Mesenchymal stem cell (in vitro differentiated cells and primary cell): ENCODE results near the gene MINDY4.

Experiments used
- DNase-seq: peaks from one replicate; pipeline ENCODE4 v3.0.0-alpha.2; 2013
- H2AFZ ChIP-seq: one replicate; pipeline ENCODE4 v1.6.1; 2013; ENCODE audit warnings: low read depth, mild to moderate bottlenecking, control low read depth, inconsistent platforms, low read length, moderate library complexity
- H2AK5ac ChIP-seq: 2 replicates; pipeline ENCODE4 v1.6.1; 2013; ENCODE audit warnings: low read length, moderate library complexity, mild to moderate bottlenecking, inconsistent platforms; ENCODE audit not compliant: severe bottlenecking
- H2BK120ac ChIP-seq: one replicate; pipeline ENCODE4 v1.6.1; 2013; ENCODE audit warnings: low read depth, mild to moderate bottlenecking, inconsistent platforms, low read length, moderate library complexity
- H2BK12ac ChIP-seq, 2 experiments: one replicate each; pipeline ENCODE4 v1.6.1; 2013; ENCODE audit warnings: inconsistent platforms in 2 of 2, low read length in 2 of 2, mild to moderate bottlenecking in 2 of 2, moderate library complexity in 2 of 2, control low read depth in 1 of 2
- H2BK15ac ChIP-seq: one replicate; pipeline ENCODE4 v1.6.1; 2013; ENCODE audit warnings: mild to moderate bottlenecking, low read depth, inconsistent platforms; ENCODE audit not compliant: poor library complexity, severe bottlenecking
- H2BK5ac ChIP-seq: 2 replicates; pipeline ENCODE4 v1.6.1; 2013; ENCODE audit warnings: low read depth, mild to moderate bottlenecking, low read length, control low read depth, inconsistent platforms; ENCODE audit not compliant: poor library complexity, severe bottlenecking
- H3K14ac ChIP-seq, 2 experiments: one replicate each; pipeline ENCODE4 v1.6.1; 2013; ENCODE audit warnings: inconsistent platforms in 2 of 2, low read length in 2 of 2, control low read depth in 1 of 2, mild to moderate bottlenecking in 1 of 2, moderate library complexity in 1 of 2
- H3K18ac ChIP-seq, 2 experiments: one replicate each; pipeline ENCODE4 v1.6.1; 2013; ENCODE audit warnings: inconsistent platforms in 2 of 2, low read length in 2 of 2, control low read depth in 1 of 2, low read depth in 1 of 2, mild to moderate bottlenecking in 1 of 2
- H3K23ac ChIP-seq, 2 experiments: one replicate each; pipeline ENCODE4 v1.6.1; 2013; ENCODE audit warnings: inconsistent platforms in 2 of 2, low read length in 2 of 2, mild to moderate bottlenecking in 2 of 2, moderate library complexity in 2 of 2, control low read depth in 1 of 2
- H3K27ac ChIP-seq: 2 replicates; pipeline ENCODE4 v1.5.1; 2013; ENCODE audit warnings: mild to moderate bottlenecking, moderate library complexity, low read length, control low read depth, inconsistent platforms; ENCODE audit not compliant: poor library complexity, severe bottlenecking
- H3K27me3 ChIP-seq, 2 experiments: 2 replicates each; pipeline versions ENCODE4 v1.6.1 to v1.7.0; 2013; ENCODE audit warnings: low read length in 2 of 2, mild to moderate bottlenecking in 2 of 2, moderate library complexity in 2 of 2, control low read depth in 1 of 2, inconsistent platforms in 1 of 2; ENCODE audit not compliant: control insufficient read depth in 1 of 2, insufficient read depth in 1 of 2
- H3K36me3 ChIP-seq, 2 experiments: 2 replicates each; pipeline versions ENCODE4 v1.6.1 to v1.7.0; 2013; ENCODE audit warnings: low read length in 2 of 2, control low read depth in 1 of 2, inconsistent platforms in 1 of 2, low read depth in 1 of 2, mild to moderate bottlenecking in 1 of 2; ENCODE audit not compliant: insufficient read depth in 2 of 2, control insufficient read depth in 1 of 2
- H3K4ac ChIP-seq, 2 experiments: one replicate each; pipeline ENCODE4 v1.6.1; 2013; ENCODE audit warnings: inconsistent platforms in 2 of 2, low read length in 2 of 2, mild to moderate bottlenecking in 2 of 2, moderate library complexity in 2 of 2, control low read depth in 1 of 2, low read depth in 1 of 2
- H3K4me1 ChIP-seq: 2 replicates; pipeline ENCODE4 v1.6.1; 2013; ENCODE audit warnings: low read depth, low read length, control low read depth; ENCODE audit not compliant: control insufficient read depth, insufficient read depth
- H3K4me2 ChIP-seq: 2 replicates; pipeline ENCODE4 v1.6.1; 2013; ENCODE audit warnings: low read length, mild to moderate bottlenecking, inconsistent platforms; ENCODE audit not compliant: poor library complexity, severe bottlenecking
- H3K4me3 ChIP-seq, 2 experiments: 2 replicates each; pipeline versions ENCODE4 v1.5.1 to v1.7.0; 2013; ENCODE audit warnings: low read length in 2 of 2, mild to moderate bottlenecking in 2 of 2, control low read depth in 1 of 2, low read depth in 1 of 2; ENCODE audit not compliant: insufficient read depth in 1 of 2
- H3K79me1 ChIP-seq: replicated peaks from 2 replicates; pipeline ENCODE4 v1.6.1; 2013; ENCODE audit warnings: mild to moderate bottlenecking, control low read depth, low read length, inconsistent platforms; ENCODE audit not compliant: poor library complexity, severe bottlenecking
- H3K9ac ChIP-seq: 2 replicates; pipeline ENCODE4 v1.7.0; 2013; ENCODE audit warnings: mild to moderate bottlenecking, low read length, moderate library complexity
- H3K9me3 ChIP-seq: 2 replicates; pipeline ENCODE4 v1.7.0; 2013; ENCODE audit warnings: mild to moderate bottlenecking, low read length; ENCODE audit not compliant: control insufficient read depth
- H4K8ac ChIP-seq: one replicate; pipeline ENCODE4 v1.6.1; 2013; ENCODE audit warnings: inconsistent platforms, mild to moderate bottlenecking, low read length, moderate library complexity
- H4K91ac ChIP-seq: one replicate; pipeline ENCODE4 v1.6.1; 2013; ENCODE audit warnings: mild to moderate bottlenecking, low read length, inconsistent platforms
- WGBS: methylation state at CpG from one replicate; pipeline ENCODE4 v1.1.7; 2013; ENCODE audit warnings: mixed read lengths; 5-methylcytosine and 5-hydroxymethylcytosine counted together

The MINDY4 gene

DNA sequence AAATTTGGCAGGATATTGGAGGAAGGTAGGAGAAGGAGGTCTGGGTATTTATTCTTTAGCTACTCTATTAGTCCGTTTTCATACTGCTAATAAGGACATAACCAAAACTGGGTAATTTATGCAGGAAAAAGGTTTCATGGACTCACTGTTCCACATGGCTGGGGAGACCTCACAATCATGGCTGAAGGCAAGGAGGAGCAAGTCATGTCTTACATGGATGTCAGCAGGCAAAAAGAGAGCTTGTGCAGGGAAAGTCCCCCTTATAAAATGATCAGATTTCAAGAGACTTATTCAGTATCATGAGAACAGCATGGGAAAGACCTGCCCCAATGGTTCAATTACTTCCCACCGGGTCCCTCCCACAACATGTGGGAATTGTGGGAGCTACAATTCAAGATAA, 21.2 kb upstream of the MINDY4 start:
- Histone ChIP-seq H3K9ac (peak overlapping the region; percentile 68), H3K4ac (peak overlapping the region; percentile 82 to 87), H2AK5ac (no peak overlapping the region), H4K91ac (peak overlapping the region; percentile 96), H3K4me1 (peaks cover 17% of the 10 kb centered on the region), H3K9me3 (no peaks in the 10 kb centered on the region), H2BK12ac (peak overlapping the region; percentile 46 to 95), H3K36me3 (no peaks in the 10 kb centered on the region), H3K23ac (no peak overlapping the region), H2BK5ac (no peak overlapping the region), H2BK15ac (peak overlapping the region; percentile 6), H2BK120ac (peak overlapping the region; percentile 73), H3K4me2 (no peak overlapping the region), H3K18ac (peak overlapping the region; percentile 23 to 88), H3K27me3 (no peaks in the 10 kb centered on the region), H3K14ac (no peak overlapping the region), H3K27ac (no peak overlapping the region), H2AFZ (no peak overlapping the region), H3K79me1 (no peaks in the 10 kb centered on the region), H4K8ac (peak overlapping the region; percentile 97), H3K4me3 (no peak overlapping the region)
- WGBS: 100% methylated on average over 2 of the region's 2 CpGs
- no peak for DNase-seq

GRCh38 chr7:30750683-30751650, 20.2 kb upstream of the MINDY4 start:
- H3K27ac ChIP-seq: peak overlapping the region; percentile 50
- no peak overlapping the region for H2AFZ ChIP-seq
- peak overlapping the region; percentile 90 to 99 for H2BK12ac ChIP-seq
- peak overlapping the region; percentile 73 for H2BK120ac ChIP-seq
- peak overlapping the region in 1 of 2 experiments; percentile 50 for H3K14ac ChIP-seq
- peak overlapping the region; percentile 89 for H4K91ac ChIP-seq
- no peaks in the 10 kb centered on the region for H3K9me3 ChIP-seq
- H3K27me3 ChIP-seq: no peaks in the 10 kb centered on the region
- peak overlapping the region; percentile 70 to 88 for H3K18ac ChIP-seq
- peak overlapping the region in 1 of 2 experiments; percentile 81 for H3K23ac ChIP-seq
- H3K4me3 ChIP-seq: peak overlapping the region in 1 of 2 experiments; percentile 75
- peaks cover 20% of the 10 kb centered on the region for H3K4me1 ChIP-seq
- peak overlapping the region; percentile 68 for H3K9ac ChIP-seq
- peak; percentile 96 for DNase-seq
- H2BK5ac ChIP-seq: no peak overlapping the region
- H3K4me2 ChIP-seq: no peak overlapping the region
- 10% methylated on average over 16 of the region's 16 CpGs for WGBS
- H4K8ac ChIP-seq: peak overlapping the region; percentile 97
- H3K36me3 ChIP-seq: no peaks in the 10 kb centered on the region
- no peaks in the 10 kb centered on the region for H3K79me1 ChIP-seq
- H2AK5ac ChIP-seq: no peak overlapping the region
- H3K4ac ChIP-seq: peak overlapping the region; percentile 71 to 82
- H2BK15ac ChIP-seq: peak overlapping the region; percentile 83

DNA sequence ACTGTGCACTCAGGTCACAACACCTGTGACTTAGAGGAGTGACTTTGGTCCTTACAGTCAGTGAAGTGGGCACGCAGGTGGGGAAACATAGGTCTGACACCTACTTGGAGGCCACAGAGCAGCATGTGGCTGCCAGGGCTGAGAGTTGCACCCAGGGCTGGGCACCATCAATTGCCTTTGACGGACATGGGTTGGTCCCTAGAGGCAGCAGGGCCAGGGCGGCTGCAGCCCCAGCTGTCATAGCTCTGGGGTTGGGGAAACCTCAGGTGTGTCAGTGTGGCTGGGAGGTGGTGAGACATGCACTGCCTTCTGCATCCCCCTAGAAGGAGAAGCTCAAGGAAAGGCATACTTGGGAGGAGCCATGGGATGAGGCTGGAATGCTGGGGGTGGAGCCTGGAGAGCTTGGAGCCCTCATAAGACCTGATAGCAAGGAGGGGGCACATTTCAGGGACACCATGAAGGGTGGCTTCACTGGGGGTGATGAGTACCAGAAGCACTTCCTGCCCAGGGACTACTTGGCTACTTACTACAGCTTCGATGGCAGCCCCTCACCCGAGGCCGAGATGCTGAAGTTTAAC, 19.4 kb upstream of the MINDY4 start, which contains the start of gene INMT:
Gene INMT, plus strand, starts transcription at position 440 of the 578 bp plus-strand sequence. Its CDS starts 16 bp downstream, at position 456.
- H3K27ac ChIP-seq: peak within 1 kb of the TSS; percentile 50
- H3K4ac ChIP-seq: peak within 1 kb of the TSS; percentile 76 to 85
- peak within 1 kb of the TSS; percentile 89 for H2BK15ac ChIP-seq
- H3K4me2 ChIP-seq: no peak within 1 kb of the TSS
- peak within 1 kb of the TSS; percentile 91 to 99 for H2BK12ac ChIP-seq
- H2AK5ac ChIP-seq: peak within 1 kb of the TSS; percentile 41
- H3K18ac ChIP-seq: peak within 1 kb of the TSS; percentile 70 to 88
- H3K36me3 ChIP-seq: no peaks in the 10 kb centered on the region
- H3K14ac ChIP-seq: peak within 1 kb of the TSS in 1 of 2 experiments; percentile 79
- H3K9ac ChIP-seq: peak within 1 kb of the TSS; percentile 68
- no peak within 1 kb of the TSS for H2BK5ac ChIP-seq
- H3K4me1 ChIP-seq: peaks cover 20% of the 10 kb centered on the region
- peak within 1 kb of the TSS in 1 of 2 experiments; percentile 81 for H3K23ac ChIP-seq
- peak within 1 kb of the TSS in 1 of 2 experiments; percentile 75 for H3K4me3 ChIP-seq
- H4K8ac ChIP-seq: peak within 1 kb of the TSS; percentile 83
- peak within 1 kb of the TSS; percentile 89 for H4K91ac ChIP-seq
- H3K79me1 ChIP-seq: no peaks in the 10 kb centered on the region
- no peaks in the 10 kb centered on the region for H3K27me3 ChIP-seq
- H2BK120ac ChIP-seq: peak within 1 kb of the TSS; percentile 83
- DNase-seq: peak; percentile 30
- 88% methylated on average over 6 of the region's 6 CpGs for WGBS
- no peaks in the 10 kb centered on the region for H3K9me3 ChIP-seq
- H2AFZ ChIP-seq: no peak within 1 kb of the TSS

- Histone ChIP-seq H3K4ac (peak overlapping the region; percentile 56 to 85), H3K36me3 (no peaks in the 10 kb centered on the region), H3K14ac (peak overlapping the region in 1 of 2 experiments; percentile 79), H2AFZ (no peak overlapping the region), H4K8ac (peak overlapping the region; percentile 14), H2BK15ac (peak overlapping the region; percentile 89), H3K18ac (peak overlapping the region; percentile 70 to 88), H4K91ac (peak overlapping the region; percentile 89), H2BK5ac (no peak overlapping the region), H3K27ac (no peak overlapping the region), H3K4me3 (peak overlapping the region in 1 of 2 experiments; percentile 75), H2BK120ac (peak overlapping the region; percentile 83), H2AK5ac (peak overlapping the region; percentile 41), H3K9me3 (no peaks in the 10 kb centered on the region), H3K79me1 (no peaks in the 10 kb centered on the region), H3K27me3 (no peaks in the 10 kb centered on the region), H3K4me2 (no peak overlapping the region), H2BK12ac (peak overlapping the region; percentile 91 to 99), H3K4me1 (peaks cover 23% of the 10 kb centered on the region), H3K9ac (peak overlapping the region; percentile 60), H3K23ac (no peak overlapping the region)
- DNase-seq: no peak
- WGBS: 99% methylated on average over 6 of the region's 6 CpGs
Observed at GRCh38 chr7:30752484-30752883, 18.7 kb upstream of the MINDY4 start.
